ENCODE measurements around the gene UTP11. TPM values are rescaled to one million over a fixed set of nuclear protein-coding genes. Genes with fewer than 3 reads are reported as not detected.
A peak's percentile ranks its signal among the peaks of the same experiment; 100 is the strongest.

The UTP11 gene
- total RNA-seq, 2 experiments from 2014 or later: 40.1 to 43.8 TPM

DNA sequence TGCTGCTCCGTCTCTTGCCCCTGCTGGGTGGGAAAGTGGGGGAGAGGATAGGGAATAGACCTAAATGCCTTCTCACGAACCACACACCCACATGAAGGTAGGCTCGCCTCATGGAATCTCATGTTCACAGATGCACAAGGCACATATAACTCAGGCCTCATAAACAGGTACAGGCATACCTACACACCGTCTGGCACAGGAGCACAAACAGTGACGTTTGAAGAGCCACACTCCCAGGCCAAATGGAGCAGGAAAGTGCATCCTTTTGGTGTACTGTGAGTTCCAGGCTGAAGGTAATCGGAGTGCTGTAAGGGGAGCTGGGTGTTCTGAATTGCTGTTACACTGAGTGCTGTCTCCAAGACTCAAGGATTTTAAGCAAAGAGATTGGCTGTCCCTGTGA, 13.1 kb downstream of the UTP11 start:
- BruUV-seq (replicated peaks): no TSS peak
- H3K36me3 ChIP-seq (ENCODE audit: insufficient read depth, low read length): peaks cover 53% of the 10 kb centered on the region
- intact Hi-C loops (cut with micrococcal nuclease; ENCODE audit: unreplicated experiment): no loop called here

GRCh38 chr1:38026592-38027200, 14.2 kb downstream of the UTP11 start:
- POLR2A ChIA-PET: no interaction called here
- DNase-seq (ENCODE audit: low spot score): peak; percentile 27
- intact Hi-C loops (cut with micrococcal nuclease; ENCODE audit: unreplicated experiment): no loop called here

More for the DNA sequence above, 13.1 kb downstream of the UTP11 start:
- DNase-seq (ENCODE audit: low spot score): no peak
- CTCF ChIA-PET (ENCODE audit: unreplicated experiment): no interaction called here
- POLR2A ChIA-PET: no interaction called here
- H3K9me3 ChIP-seq (ENCODE audit: low read length): no peaks in the 10 kb centered on the region
- no peak overlapping the region for H3K4me2 ChIP-seq (ENCODE audit: low read length)
- no peak overlapping the region for H3K4me3 ChIP-seq (ENCODE audit: low read depth, low read length, poor library complexity, severe bottlenecking)
- no peak overlapping the region for H3K27ac ChIP-seq (ENCODE audit: low read depth, low read length, poor library complexity, severe bottlenecking)
- H2AFZ ChIP-seq (ENCODE audit: low read length): no peak overlapping the region
- no peaks in the 10 kb centered on the region for H3K9me2 ChIP-seq (ENCODE audit: insufficient read depth, low read length)
- no peak for TF ChIP-seq EZH2phosphoT487 (IDR thresholded peaks at IDR 0.05; ENCODE audit: borderline replicate concordance, low read depth, low read length)
- TF ChIP-seq, protein P1, sequence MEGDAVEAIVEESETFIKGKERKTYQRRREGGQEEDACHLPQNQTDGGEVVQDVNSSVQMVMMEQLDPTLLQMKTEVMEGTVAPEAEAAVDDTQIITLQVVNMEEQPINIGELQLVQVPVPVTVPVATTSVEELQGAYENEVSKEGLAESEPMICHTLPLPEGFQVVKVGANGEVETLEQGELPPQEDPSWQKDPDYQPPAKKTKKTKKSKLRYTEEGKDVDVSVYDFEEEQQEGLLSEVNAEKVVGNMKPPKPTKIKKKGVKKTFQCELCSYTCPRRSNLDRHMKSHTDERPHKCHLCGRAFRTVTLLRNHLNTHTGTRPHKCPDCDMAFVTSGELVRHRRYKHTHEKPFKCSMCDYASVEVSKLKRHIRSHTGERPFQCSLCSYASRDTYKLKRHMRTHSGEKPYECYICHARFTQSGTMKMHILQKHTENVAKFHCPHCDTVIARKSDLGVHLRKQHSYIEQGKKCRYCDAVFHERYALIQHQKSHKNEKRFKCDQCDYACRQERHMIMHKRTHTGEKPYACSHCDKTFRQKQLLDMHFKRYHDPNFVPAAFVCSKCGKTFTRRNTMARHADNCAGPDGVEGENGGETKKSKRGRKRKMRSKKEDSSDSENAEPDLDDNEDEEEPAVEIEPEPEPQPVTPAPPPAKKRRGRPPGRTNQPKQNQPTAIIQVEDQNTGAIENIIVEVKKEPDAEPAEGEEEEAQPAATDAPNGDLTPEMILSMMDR (conservative IDR thresholded peaks at IDR 0.05; ENCODE audit: low read length): no peak
- H3K4me1 ChIP-seq (ENCODE audit: insufficient read depth, low read length, poor library complexity, severe bottlenecking): peaks cover 14% of the 10 kb centered on the region
- no peaks in the 10 kb centered on the region for H3K79me2 ChIP-seq (ENCODE audit: insufficient read depth, low read depth, low read length)
- H4K20me1 ChIP-seq (ENCODE audit: insufficient read depth, low read length): no peaks in the 10 kb centered on the region

More at GRCh38 chr1:38026592-38027200, 14.2 kb downstream of the UTP11 start:
- Histone ChIP-seq H3K9me2 (ENCODE audit: insufficient read depth, low read length) (no peaks in the 10 kb centered on the region), H4K20me1 (ENCODE audit: insufficient read depth, low read length) (no peaks in the 10 kb centered on the region), H3K9me3 (ENCODE audit: low read length) (no peaks in the 10 kb centered on the region), H3K4me1 (ENCODE audit: insufficient read depth, low read length, poor library complexity, severe bottlenecking) (peaks cover 14% of the 10 kb centered on the region), H3K4me2 (ENCODE audit: low read length) (no peak overlapping the region), H2AFZ (ENCODE audit: low read length) (no peak overlapping the region), H3K4me3 (ENCODE audit: low read depth, low read length, poor library complexity, severe bottlenecking) (no peak overlapping the region), H3K27ac (ENCODE audit: low read depth, low read length, poor library complexity, severe bottlenecking) (no peak overlapping the region), H3K36me3 (ENCODE audit: insufficient read depth, low read length) (peaks cover 44% of the 10 kb centered on the region), H3K79me2 (ENCODE audit: insufficient read depth, low read depth, low read length) (no peaks in the 10 kb centered on the region)
- TF ChIP-seq, protein P1 (conservative IDR thresholded peaks at IDR 0.05; ENCODE audit: low read length): peak; percentile 68
- no peak for TF ChIP-seq EZH2phosphoT487 (IDR thresholded peaks at IDR 0.05; ENCODE audit: borderline replicate concordance, low read depth, low read length)
- BruUV-seq (replicated peaks): no TSS peak
- CTCF ChIA-PET (ENCODE audit: unreplicated experiment): no interaction called here

Measured in OCI-LY7 (cell line).